HT-29 (cell line): ENCODE measurements around the gene KIF23. TPM values are rescaled to one million over a fixed set of nuclear protein-coding genes. Genes with fewer than 3 reads are reported as not detected.

Source experiments
- DNase-seq: peaks from one replicate; pipeline ENCODE4 v3.0.0-alpha.2; 2015; ENCODE audit warnings: low spot score
- total RNA-seq: library from RNA; depleted of rRNA; stranded (reverse); fragments of >200 nt; shearing (Covaris generic); gene quantifications from 2 replicates; pipeline ENCODE4 v1.2.3, GENCODE V29; 2014

Gene KIF23
- total RNA-seq, 1 experiment from 2014 or later: 66.8 TPM

DNA sequence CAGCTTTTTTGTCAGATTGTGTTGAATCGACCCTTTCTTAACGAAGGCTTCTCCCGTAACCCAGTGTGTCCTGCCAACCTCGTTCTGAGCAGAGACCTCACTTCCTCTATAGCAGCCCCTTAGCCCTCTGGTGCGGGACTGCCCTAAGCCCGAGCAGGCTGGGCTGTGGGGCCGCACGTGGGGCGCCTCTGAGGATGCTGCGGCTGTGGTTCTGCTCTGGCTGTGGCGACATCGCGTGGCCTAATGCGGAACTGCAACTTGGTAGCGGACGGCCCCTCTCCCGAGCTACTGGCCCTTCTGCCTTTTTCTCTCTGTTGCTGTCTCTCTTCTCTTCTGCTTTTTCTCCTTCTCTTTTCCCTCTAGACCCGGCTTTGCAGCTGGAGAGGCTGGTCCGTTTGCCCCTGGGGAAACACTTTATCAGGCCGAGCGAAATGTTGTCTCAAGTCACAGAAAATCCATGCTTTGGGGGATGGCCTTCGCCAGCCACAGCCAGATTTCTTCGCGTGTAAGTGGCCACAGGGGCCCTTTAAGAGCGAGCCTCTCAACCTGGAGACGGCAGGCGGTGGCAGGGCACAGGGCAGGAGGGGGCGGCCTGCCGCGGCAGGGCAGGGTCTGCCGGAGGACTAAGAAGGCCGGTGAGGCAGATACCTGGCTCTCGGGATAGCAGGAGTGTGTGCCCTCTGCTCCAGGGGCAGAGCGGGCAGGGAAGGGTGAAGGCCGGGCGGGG lies 19.4 kb upstream of the KIF23 start:
- peak; percentile 89 for DNase-seq

GRCh38 chr15:69395460-69395859 lies 18.7 kb upstream of the KIF23 start:
- no peak for DNase-seq

DNA sequence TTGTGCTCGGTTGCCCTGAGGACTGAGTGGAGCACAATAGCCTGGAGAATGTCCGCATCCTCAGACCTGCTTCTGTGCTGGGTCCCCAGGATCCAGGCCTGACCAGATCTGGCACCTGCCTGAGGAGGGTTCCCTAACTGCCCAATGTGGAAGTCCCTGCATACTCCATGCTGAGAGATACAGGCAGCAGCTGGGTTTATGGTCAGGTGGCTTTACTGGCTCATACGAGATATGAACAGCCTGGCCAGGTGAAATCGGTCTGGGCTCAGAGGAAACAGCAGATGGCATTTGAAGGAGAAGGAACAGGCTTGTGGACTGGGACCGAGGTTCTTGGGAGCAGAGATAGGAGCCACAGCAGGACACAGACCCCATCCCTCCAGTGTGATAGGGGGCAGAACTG lies 18.2 kb upstream of the KIF23 start:
- no peak for DNase-seq

GRCh38 chr15:69398491-69398891 lies 15.7 kb upstream of the KIF23 start:
- no peak for DNase-seq

GRCh38 chr15:69400850-69401249 lies 13.3 kb upstream of the KIF23 start:
- DNase-seq: no peak

DNA sequence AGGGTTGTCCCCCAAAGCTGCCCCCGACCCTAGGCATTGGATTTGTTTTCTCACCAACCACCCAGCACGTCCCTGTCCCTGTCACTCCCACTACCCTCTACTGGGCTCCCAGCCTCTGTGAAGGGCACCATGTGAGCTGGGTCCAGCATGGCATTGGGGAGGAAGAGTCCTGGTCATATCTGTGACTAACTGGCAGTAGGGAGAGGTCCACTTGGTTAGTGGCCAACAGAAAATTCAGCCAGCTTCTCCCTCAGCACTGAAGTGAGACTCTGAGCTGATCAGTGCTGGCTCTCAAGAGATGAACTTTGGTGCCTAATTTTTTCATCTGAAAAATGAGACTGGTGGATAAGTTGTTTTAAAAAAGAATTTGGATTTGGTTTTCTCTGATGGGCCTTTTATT lies 11.3 kb upstream of the KIF23 start:
- no peak for DNase-seq

- DNase-seq: no peak
Measured at GRCh38 chr15:69403594-69403993, 10.6 kb upstream of the KIF23 start.

DNA sequence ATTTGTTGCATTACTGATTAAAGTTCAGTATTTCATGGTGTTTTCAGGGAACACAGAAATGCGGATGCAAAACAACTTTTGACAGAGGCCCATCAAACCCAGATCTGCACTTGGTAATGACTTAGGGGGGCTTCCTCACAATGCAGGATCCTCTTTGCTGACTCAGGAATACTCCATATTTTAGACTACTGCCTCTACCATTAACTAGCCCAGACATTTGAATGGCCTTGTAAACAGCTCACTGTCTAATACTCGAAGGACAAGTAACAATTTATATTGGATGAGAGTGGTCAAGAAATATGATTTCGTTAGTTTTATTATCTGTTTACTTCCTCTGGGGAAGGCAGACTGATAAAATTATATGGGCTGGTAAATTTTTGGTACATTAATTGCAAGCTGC lies 9.0 kb upstream of the KIF23 start:
- DNase-seq: no peak

GRCh38 chr15:69407719-69408400 lies 6.3 kb upstream of the KIF23 start:
- no peak for DNase-seq

DNA sequence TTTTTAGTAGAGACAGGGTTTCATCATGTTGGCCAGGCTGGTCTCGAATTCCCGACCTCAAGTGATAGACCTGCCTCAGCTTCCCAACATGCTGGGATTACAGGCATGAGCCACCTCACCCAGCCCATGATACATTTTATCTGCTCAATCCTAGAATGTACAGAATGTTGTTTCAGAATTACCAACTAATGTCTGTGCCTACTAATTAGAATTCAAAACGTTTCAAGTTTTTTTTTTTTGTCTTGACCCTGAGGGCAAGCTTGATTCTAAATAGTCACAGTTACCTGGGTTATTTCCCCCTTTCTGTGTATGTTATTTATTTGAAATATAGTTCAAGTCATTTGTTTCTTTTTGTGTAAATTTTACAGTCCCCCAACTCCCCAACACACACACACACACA lies 5.3 kb upstream of the KIF23 start:
- DNase-seq: no peak

DNA sequence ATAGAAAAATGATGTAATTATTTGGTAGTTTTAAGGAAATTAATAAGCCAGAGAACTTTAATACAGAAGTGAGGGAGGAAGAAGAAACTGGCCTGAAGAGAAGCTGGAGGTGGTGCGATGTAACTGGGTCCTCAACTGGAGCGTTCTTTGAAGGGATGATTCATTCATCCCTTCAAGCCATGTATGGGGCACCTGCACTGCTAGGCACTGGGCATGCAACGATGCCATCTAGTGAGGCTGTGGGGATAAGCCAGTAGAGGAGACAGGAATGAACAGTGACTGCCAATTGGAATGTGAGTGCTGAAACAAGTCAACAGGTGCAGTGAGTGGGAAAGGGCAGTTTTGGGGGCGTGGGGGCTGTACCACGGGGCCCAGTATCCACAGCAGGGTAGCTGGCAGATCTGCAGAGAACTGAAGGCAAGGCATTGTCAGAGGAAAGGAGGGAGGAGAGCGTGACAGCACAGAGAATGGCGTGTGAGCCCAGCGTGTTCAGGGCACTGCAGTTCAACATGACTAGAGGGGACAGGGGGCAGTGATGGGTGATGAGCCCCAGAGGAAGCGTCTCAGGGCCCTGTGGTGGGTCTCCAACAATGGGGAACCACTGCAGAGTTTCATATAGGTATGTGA lies 3.8 kb upstream of the KIF23 start:
- DNase-seq: peak; percentile 82

DNA sequence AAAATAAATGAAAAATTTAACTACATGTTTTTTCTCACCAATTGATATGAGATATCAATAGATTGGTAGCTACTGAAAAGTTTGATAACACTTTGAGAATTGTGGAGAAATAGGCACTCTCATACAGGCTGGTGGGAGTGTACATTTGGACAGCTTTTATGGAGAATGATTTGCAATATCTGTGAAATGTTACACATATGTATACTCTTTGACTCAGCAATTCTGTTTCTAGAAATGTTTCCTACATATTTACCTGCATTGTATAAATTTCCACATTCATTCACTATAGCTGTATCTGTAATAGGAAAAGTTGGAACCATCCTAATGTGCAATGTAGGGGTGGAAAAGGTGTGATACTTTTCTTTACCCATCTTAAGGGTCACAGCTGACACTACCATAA lies 1.9 kb upstream of the KIF23 start:
- DNase-seq: no peak

GRCh38 chr15:69412701-69413100 lies 1.4 kb upstream of the KIF23 start:
- no peak for DNase-seq

GRCh38 chr15:69414701-69415167 lies 585 bp downstream of the KIF23 start:
- peak; percentile 82 for DNase-seq

GRCh38 chr15:69415381-69415780 lies 1.2 kb downstream of the KIF23 start:
- no peak for DNase-seq

- no peak for DNase-seq
Measured at GRCh38 chr15:69417581-69417980, 3.4 kb downstream of the KIF23 start.

- DNase-seq: no peak
Measured at GRCh38 chr15:69421498-69421897, 7.3 kb downstream of the KIF23 start.

GRCh38 chr15:69422336-69422895 lies 8.3 kb downstream of the KIF23 start:
- DNase-seq: no peak

GRCh38 chr15:69424001-69424400 lies 9.9 kb downstream of the KIF23 start:
- DNase-seq: no peak

DNA sequence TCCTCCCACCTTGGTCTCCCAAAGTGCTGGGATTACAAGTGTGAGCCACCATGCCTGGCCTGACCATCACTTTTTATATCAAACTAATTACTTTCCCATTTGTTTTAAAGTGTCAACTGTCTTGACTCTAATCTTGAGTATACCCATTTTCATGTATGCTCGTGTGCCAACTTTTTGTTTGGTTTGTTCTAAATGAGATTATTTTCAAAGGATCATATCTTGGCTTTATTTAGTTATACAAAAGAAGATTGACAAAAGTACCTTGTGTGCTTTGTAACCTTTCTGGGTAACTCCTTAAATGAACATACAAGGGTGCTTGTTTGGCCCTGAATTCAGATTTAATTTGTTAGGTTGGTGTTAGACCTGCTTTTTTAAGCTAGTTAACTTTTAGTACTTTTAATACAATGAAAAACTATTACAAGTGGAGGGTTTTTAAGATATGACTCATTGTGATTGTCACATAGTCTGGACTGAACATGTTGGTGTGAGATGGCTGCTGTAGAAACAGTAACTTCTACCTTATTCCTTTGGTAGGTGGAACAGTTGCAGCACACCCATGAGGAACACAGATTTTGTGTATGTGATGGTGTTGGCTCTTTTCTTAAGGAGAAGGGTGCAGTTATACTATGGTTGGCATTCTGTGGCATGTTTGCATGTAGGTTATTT lies 10.7 kb downstream of the KIF23 start:
- DNase-seq: no peak

- no peak for DNase-seq
Measured at GRCh38 chr15:69433831-69434230, 19.7 kb downstream of the KIF23 start.

- no peak for DNase-seq
Measured at GRCh38 chr15:69434238-69434637, 20.1 kb downstream of the KIF23 start.
